ENCODE measurements around the gene ARHGAP26. TPM values are rescaled to one million over a fixed set of nuclear protein-coding genes. Genes with fewer than 3 reads are reported as not detected.

The ARHGAP26 gene, protein sequence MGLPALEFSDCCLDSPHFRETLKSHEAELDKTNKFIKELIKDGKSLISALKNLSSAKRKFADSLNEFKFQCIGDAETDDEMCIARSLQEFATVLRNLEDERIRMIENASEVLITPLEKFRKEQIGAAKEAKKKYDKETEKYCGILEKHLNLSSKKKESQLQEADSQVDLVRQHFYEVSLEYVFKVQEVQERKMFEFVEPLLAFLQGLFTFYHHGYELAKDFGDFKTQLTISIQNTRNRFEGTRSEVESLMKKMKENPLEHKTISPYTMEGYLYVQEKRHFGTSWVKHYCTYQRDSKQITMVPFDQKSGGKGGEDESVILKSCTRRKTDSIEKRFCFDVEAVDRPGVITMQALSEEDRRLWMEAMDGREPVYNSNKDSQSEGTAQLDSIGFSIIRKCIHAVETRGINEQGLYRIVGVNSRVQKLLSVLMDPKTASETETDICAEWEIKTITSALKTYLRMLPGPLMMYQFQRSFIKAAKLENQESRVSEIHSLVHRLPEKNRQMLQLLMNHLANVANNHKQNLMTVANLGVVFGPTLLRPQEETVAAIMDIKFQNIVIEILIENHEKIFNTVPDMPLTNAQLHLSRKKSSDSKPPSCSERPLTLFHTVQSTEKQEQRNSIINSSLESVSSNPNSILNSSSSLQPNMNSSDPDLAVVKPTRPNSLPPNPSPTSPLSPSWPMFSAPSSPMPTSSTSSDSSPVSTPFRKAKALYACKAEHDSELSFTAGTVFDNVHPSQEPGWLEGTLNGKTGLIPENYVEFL
- 42.1 TPM for total RNA-seq
- long read RNA-seq, partial matches to known transcripts, result 5 of 23 reads
- long read RNA-seq, other reads (novel, unspliced or antisense), result 18 of 23 reads

DNA sequence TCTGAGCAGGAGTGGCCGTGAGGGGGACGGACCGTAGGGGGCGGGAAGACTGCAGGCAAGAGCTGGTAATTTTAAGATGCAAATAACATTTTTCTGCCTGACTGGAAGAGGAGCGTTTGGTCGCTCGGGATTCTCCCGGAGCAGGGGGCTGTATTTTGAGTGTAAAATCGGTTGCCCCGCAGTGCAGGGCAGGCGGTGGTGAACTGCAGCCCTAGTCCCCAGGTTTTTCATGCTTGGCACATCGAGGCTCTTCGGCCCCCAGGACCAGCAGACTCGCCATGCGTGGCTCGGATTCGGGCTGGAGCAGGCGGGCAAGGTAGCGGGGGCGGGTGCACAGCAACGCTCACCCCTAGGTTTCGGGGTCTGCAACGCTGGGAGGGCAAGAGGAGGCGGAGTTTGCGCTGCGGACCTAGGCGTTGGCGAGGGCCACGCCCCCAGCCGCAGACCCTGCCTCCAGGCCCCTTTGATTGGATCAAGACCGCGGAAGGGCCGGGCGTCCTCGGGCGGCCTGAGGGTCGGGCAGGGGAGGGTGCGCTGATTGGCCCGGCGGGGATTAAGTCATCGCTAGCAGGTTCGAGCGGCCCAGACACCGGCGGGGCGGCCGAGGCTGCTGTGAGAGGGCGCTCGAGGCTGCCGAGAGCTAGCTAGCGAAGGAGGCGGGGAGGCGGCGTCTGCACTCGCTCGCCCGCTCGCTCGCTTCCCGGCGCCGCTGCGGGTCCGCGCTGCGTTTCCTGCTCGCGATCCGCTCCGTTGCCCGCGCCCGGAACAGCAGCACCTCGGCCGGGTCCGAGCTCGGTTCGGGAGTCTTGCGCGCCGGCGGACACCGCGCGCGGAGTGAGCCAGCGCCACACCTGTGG, at the start of gene ARHGAP26:
Gene ARHGAP26 (plus strand): TSS at position 585 of the 857 bp plus-strand sequence. CDS start 385 bp downstream, outside the sequence.
- no peaks in the 10 kb centered on the region for H3K27me3 ChIP-seq (ENCODE audit: low read depth)
- H3K27ac ChIP-seq, result peak within 1 kb of the TSS; percentile 85
- peak within 1 kb of the TSS; percentile 89 for H3K4me3 ChIP-seq
- H3K4me1 ChIP-seq, result peaks cover 33% of the 10 kb centered on the region
- DNase-seq (peak; percentile 98), ATAC-seq (peak; percentile 98 to 99)
- intact Hi-C loops (cut with DNase I), result loop anchor here (10.0 kb wide), 1 partner anchor 95 kb away; no protein-coding TSS in a partner anchor
- TF ChIP-seq, protein P1, sequence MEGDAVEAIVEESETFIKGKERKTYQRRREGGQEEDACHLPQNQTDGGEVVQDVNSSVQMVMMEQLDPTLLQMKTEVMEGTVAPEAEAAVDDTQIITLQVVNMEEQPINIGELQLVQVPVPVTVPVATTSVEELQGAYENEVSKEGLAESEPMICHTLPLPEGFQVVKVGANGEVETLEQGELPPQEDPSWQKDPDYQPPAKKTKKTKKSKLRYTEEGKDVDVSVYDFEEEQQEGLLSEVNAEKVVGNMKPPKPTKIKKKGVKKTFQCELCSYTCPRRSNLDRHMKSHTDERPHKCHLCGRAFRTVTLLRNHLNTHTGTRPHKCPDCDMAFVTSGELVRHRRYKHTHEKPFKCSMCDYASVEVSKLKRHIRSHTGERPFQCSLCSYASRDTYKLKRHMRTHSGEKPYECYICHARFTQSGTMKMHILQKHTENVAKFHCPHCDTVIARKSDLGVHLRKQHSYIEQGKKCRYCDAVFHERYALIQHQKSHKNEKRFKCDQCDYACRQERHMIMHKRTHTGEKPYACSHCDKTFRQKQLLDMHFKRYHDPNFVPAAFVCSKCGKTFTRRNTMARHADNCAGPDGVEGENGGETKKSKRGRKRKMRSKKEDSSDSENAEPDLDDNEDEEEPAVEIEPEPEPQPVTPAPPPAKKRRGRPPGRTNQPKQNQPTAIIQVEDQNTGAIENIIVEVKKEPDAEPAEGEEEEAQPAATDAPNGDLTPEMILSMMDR (IDR thresholded peaks at IDR 0.05), result peak; percentile 37
- H3K9me3 ChIP-seq, result no peaks in the 10 kb centered on the region
- H3K36me3 ChIP-seq, result no peaks in the 10 kb centered on the region

DNA sequence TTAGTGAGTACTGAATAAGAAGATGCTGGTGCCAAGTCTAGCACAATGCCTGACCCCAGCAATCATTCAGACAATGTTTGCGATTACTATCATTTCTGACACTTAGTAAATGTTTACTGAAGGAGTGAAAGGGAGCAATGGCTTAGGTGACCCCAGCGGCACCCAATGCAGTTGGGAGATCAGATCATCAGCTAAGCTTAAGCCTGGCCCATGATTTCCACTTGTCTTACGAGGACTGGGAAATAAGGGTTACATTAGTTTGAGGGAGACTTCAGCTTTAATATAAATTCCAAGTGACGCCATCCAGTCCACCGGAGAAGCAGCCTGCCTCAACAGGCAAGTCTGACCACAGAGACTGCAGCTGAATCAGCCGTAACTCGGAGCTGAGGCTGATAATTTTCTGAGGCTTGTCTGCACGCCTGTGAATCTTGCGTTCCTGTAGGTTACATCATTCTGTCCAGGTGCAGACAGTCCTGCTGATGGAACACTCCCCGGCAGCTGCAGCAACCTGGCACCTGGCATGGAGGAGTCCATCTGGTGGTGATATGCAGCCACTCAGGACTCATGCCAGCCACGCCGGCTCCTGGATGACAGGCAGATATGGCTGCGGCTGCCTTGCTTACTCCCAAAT, 49.4 kb upstream of the ARHGAP26 start:
- H3K36me3 ChIP-seq, result no peaks in the 10 kb centered on the region
- no peak overlapping the region for H3K4me3 ChIP-seq
- TF ChIP-seq, protein P1 (IDR thresholded peaks at IDR 0.05), result no peak
- H3K27me3 ChIP-seq (ENCODE audit: low read depth), result no peaks in the 10 kb centered on the region
- H3K4me1 ChIP-seq, result peaks cover 19% of the 10 kb centered on the region
- DNase-seq (peak; percentile 52), ATAC-seq (peak in 1 of 2 donors; percentile 10)
- H3K9me3 ChIP-seq, result no peaks in the 10 kb centered on the region
- intact Hi-C loops (cut with DNase I), result no loop called here
- H3K27ac ChIP-seq, result no peak overlapping the region

DNA sequence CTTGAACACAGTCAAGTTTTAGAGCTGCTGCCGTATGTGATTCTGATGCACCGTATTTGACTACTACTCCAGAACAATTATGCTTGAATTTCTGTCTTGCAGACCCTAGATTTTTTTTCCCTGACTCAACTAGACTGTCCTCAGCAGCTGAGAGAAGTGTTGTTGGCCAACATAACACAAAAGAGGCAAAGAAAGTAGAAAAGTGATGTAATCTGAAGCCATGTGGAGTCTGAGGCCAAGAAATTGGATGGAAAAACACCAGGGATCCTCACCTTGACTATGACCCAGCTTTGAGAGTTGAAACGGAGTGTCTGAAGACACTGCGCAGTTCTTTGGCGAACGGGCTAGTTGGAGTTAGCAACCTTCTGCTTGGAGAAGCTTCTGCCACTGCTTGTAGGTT, 48.0 kb upstream of the ARHGAP26 start:
- Histone ChIP-seq H3K27me3 (ENCODE audit: low read depth) (no peaks in the 10 kb centered on the region), H3K36me3 (no peaks in the 10 kb centered on the region), H3K9me3 (no peaks in the 10 kb centered on the region), H3K4me3 (no peak overlapping the region), H3K27ac (no peak overlapping the region), H3K4me1 (peaks cover 28% of the 10 kb centered on the region)
- intact Hi-C loops (cut with DNase I), result no loop called here
- TF ChIP-seq, protein P1 (IDR thresholded peaks at IDR 0.05), result no peak
- ATAC-seq, result no peak
- DNase-seq, result no peak

DNA sequence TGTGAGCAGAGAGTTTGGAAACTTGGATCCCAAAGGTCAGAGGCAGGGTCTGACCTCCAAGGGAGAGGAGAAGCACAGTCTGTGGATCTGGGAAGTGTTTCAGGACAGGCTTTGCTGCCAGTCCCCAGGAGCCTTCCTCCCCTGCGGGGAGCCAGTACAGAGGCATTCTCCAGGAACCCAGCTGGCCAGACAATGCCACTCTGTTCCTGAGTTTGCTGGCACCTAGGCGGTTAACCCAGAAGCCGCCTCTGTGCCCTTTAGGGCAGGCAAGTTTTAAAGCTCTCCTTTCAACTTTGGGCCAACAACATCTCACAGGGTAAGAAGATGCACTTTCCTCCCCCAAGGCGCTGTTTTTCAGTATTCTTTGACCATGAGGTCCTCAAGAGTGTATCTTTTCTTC, 47.3 kb upstream of the ARHGAP26 start:
- ATAC-seq, result no peak
- Histone ChIP-seq H3K36me3 (no peaks in the 10 kb centered on the region), H3K27me3 (ENCODE audit: low read depth) (no peaks in the 10 kb centered on the region), H3K27ac (no peak overlapping the region), H3K4me1 (peaks cover 21% of the 10 kb centered on the region), H3K9me3 (no peaks in the 10 kb centered on the region), H3K4me3 (no peak overlapping the region)
- intact Hi-C loops (cut with DNase I), result no loop called here
- DNase-seq, result no peak
- TF ChIP-seq, protein P1 (IDR thresholded peaks at IDR 0.05), result no peak
